ENCODE results near the gene SHH. TPM values are rescaled to one million over a fixed set of nuclear protein-coding genes. Genes with fewer than 3 reads are reported as not detected.

SHH gene
- total and polyA plus RNA-seq, 2 donors (not counting 3 experiments of a cell fraction or from before 2014, with no cell fraction given): not detected

GRCh38 chr7:155769701-155770100 lies 42.6 kb downstream of the SHH start:
- intact Hi-C loops (cut with micrococcal nuclease): loop anchor here (2.0 to 10.0 kb wide), 3 partner anchors 31 to 475 kb away; partner anchors contain the start of genes EN2 and INSIG1
- Histone ChIP-seq H3K4me3 (replicated peaks in 1 of 3; ENCODE audit: insufficient read depth in 1 of 3, low read depth in 1 of 3, low read length in 3 of 3) (no peak overlapping the region), H3K36me3 (ENCODE audit: control insufficient read depth in 2 of 2, extremely low read depth in 1 of 2, insufficient read depth in 2 of 2, low read length in 2 of 2) (peaks cover 10 to 27% of the 10 kb centered on the region in 2 experiments), H3K79me2 (ENCODE audit: control insufficient read depth, insufficient read depth, low read length) (no peaks in the 10 kb centered on the region), H3K9ac (replicated peaks; ENCODE audit: extremely low read depth, insufficient read depth, low read length) (no peak overlapping the region), H3K27me3 (ENCODE audit: control insufficient read depth in 2 of 2, insufficient read depth in 2 of 2, low read length in 2 of 2) (no peaks in the 10 kb centered on the region), H4K20me1 (replicated peaks; ENCODE audit: control insufficient read depth, extremely low read depth, insufficient read depth, low read length) (peaks cover 2% of the 10 kb centered on the region), H3K4me2 (ENCODE audit: insufficient read depth, low read length) (no peak overlapping the region), H3K9me1 (replicated peaks; ENCODE audit: control insufficient read depth, extremely low read depth, insufficient read depth, low read length) (no peaks in the 10 kb centered on the region), H3K27ac (ENCODE audit: insufficient read depth, low read depth, low read length) (no peak overlapping the region), H3K9me3 (replicated peaks; ENCODE audit: control insufficient read depth, insufficient read depth, low read length) (no peaks in the 10 kb centered on the region), H3K4me1 (ENCODE audit: control insufficient read depth, extremely low read depth, insufficient read depth, low read length) (peaks cover under 1% of the 10 kb centered on the region), H2AFZ (ENCODE audit: low read depth, low read length) (no peak overlapping the region)
- no peak for TF ChIP-seq CTCF (IDR thresholded peaks at IDR 0.05; ENCODE audit: extremely low read depth in 1 of 2, insufficient read depth in 1 of 2, low read depth in 1 of 2, low read length in 2 of 2)
- no peak for TF ChIP-seq MYC (IDR thresholded peaks at IDR 0.05; ENCODE audit: low read depth, low read length)
- no peak for TF ChIP-seq POLR2A (IDR thresholded peaks at IDR 0.05; ENCODE audit: low read depth, low read length)
- TF ChIP-seq MAX (IDR thresholded peaks at IDR 0.05; ENCODE audit: insufficient read depth, insufficient read length): no peak
- no peak for TF ChIP-seq EZH2 (IDR thresholded peaks at IDR 0.05; ENCODE audit: borderline replicate concordance, low read depth, low read length, severe bottlenecking)
- no peak for TF ChIP-seq POLR2AphosphoS5 (IDR thresholded peaks at IDR 0.05; ENCODE audit: insufficient read depth, low read depth, low read length)
- no peak for TF ChIP-seq GATA2 (IDR thresholded peaks at IDR 0.05; ENCODE audit: insufficient read depth, insufficient read length, low read depth, low read length)
- no peak for TF ChIP-seq FOS (IDR thresholded peaks at IDR 0.05; ENCODE audit: borderline replicate concordance, insufficient read depth, low read length)
- no peak for TF ChIP-seq JUN (IDR thresholded peaks at IDR 0.05; ENCODE audit: borderline replicate concordance, insufficient read depth, insufficient read length, low read depth)
- DNase-seq (ENCODE audit: low read depth, low spot score) (no peak), FAIRE-seq (no peak)
- CTCF ChIA-PET: interaction anchor here (9.8 kb wide), 1 partner anchor 171 kb away, joined by 323 read pairs; no protein-coding TSS in a partner anchor
- POLR2A ChIA-PET: no interaction called here
- dilution Hi-C loops (cut with MboI; ENCODE audit: extremely low pct_ligation_motif_present, low sequenced_read_pairs): no loop called here
- BruUV-seq (replicated peaks): no TSS peak
